GM12878 (cell line): ENCODE data around the gene UNC5CL. TPM values are rescaled to one million over a fixed set of nuclear protein-coding genes. Genes with fewer than 3 reads are reported as not detected.

Experiments
- ATAC-seq: fragments of 200-7000 bp; cut with Tn5 transposase; 3 replicates; pipeline ENCODE4 v1.9.1; 2020; ENCODE audit warnings: mild to moderate bottlenecking, moderate library complexity
- BruUV-seq: library from RNA; stranded (reverse); fragments of 400-500 nt; replicated peaks from 2 replicates; lab custom pipeline; 2021; lab: Mats Ljungman, UMichigan
- CTCF ChIA-PET: fragments of 300-600 bp; sonication (Branson Sonifier 250); formaldehyde crosslinking; extraction: SDS; loops from one replicate; lab custom pipeline; 2021; ENCODE audit warnings: inconsistent platforms; lab: Yijun Ruan, JAX
- POLR2A ChIA-PET: fragments of 350-600 bp; formaldehyde crosslinking; extraction: SDS; loops from one replicate; lab custom pipeline; 2021; ENCODE audit warnings: inconsistent platforms; lab: Charles Lee
- RAD21 ChIA-PET: fragments of 300-600 bp; sonication (Branson Sonifier 250); formaldehyde crosslinking; loops from one replicate; lab custom pipeline; 2023; ENCODE audit warnings: antibody characterized with exemption; ENCODE audit not compliant: unreplicated experiment; lab: Charles Lee
- SMC1A ChIA-PET: fragments of 300-600 bp; sonication (Branson Sonifier 250); formaldehyde crosslinking; loops from one replicate; lab custom pipeline; 2023; ENCODE audit not compliant: unreplicated experiment, uncharacterized antibody; lab: Charles Lee
- DNase-seq: peaks from one replicate; pipeline ENCODE4 v3.0.0-alpha.2; 2011; ENCODE audit warnings: low read depth, low spot score
- FAIRE-seq: peaks from 3 replicates; lab custom pipeline; 2011; peaks lifted over from hg19 to GRCh38; lab: Jason Lieb, UNC
- H2AFZ ChIP-seq: 2 replicates; pipeline ENCODE4 v1.6.0; 2011; ENCODE audit warnings: low read depth, low read length, control low read depth; ENCODE audit not compliant: control insufficient read depth
- H3K27ac ChIP-seq: 2 replicates; pipeline ENCODE4 v1.5.1; 2011; ENCODE audit warnings: control low read depth; ENCODE audit not compliant: control insufficient read depth, insufficient read depth
- H3K27me3 ChIP-seq, 2 experiments: replicated peaks in 1 of 2; 2 replicates each; pipeline versions ENCODE4 v1.6.0 to v1.6.1; 2011; ENCODE audit warnings: low read length in 1 of 2; ENCODE audit not compliant: control insufficient read depth in 2 of 2, insufficient read depth in 2 of 2
- H3K36me3 ChIP-seq, 2 experiments: 2 replicates each; pipeline ENCODE4 v1.5.1; 2011; ENCODE audit warnings: low read length in 1 of 2; ENCODE audit not compliant: control insufficient read depth in 2 of 2, insufficient read depth in 2 of 2
- H3K4me1 ChIP-seq: 2 replicates; pipeline ENCODE4 v1.6.1; 2011; ENCODE audit warnings: mild to moderate bottlenecking, low read length, moderate library complexity, mixed read lengths; ENCODE audit not compliant: control insufficient read depth, insufficient read depth
- H3K4me2 ChIP-seq: 2 replicates; pipeline ENCODE4 v1.6.0; 2011; ENCODE audit warnings: control low read depth; ENCODE audit not compliant: control insufficient read depth, insufficient read depth
- H3K4me3 ChIP-seq: fragments of 200-600 bp; sonication (generic); 2 replicates; pipeline ENCODE4 v1.5.1; 2016
- H3K79me2 ChIP-seq: 2 replicates; pipeline ENCODE4 v1.6.0; 2011; ENCODE audit warnings: low read length; ENCODE audit not compliant: control insufficient read depth, insufficient read depth
- H3K9ac ChIP-seq: 2 replicates; pipeline ENCODE4 v1.8.0; 2011; ENCODE audit warnings: low read length, control low read depth, mixed read lengths; ENCODE audit not compliant: control insufficient read depth, insufficient read depth
- H3K9me3 ChIP-seq: replicated peaks from 3 replicates; pipeline ENCODE4 v1.5.1; 2011; ENCODE audit warnings: mild to moderate bottlenecking, low read length; ENCODE audit not compliant: control insufficient read depth, insufficient read depth
- H4K20me1 ChIP-seq: 2 replicates; pipeline ENCODE4 v1.6.0; 2011; ENCODE audit not compliant: control insufficient read depth, insufficient read depth
- BCL3 ChIP-seq: IDR thresholded peaks from 2 replicates; pipeline ENCODE4 v1.6.1; 2011; ENCODE audit warnings: borderline replicate concordance, low read depth, mild to moderate bottlenecking, moderate library complexity, low read length; ENCODE audit not compliant: insufficient read depth, poor library complexity, severe bottlenecking
- CEBPZ ChIP-seq: fragments of 150-350 bp; IDR thresholded peaks from 2 replicates; pipeline ENCODE4 v1.6.1; 2016; ENCODE audit warnings: low read depth, low read length
- CHD2 ChIP-seq: IDR thresholded peaks from 2 replicates; pipeline ENCODE4 v1.6.1; 2011; ENCODE audit warnings: low read depth, low read length, improper control_type of control experiment, borderline replicate concordance
- ETV6 ChIP-seq, 2 experiments: fragments of 450-650 bp in 1 of 2; IDR thresholded peaks in 1 of 2; conservative IDR thresholded peaks in 1 of 2; 2 replicates each; pipeline ENCODE4 v1.6.1; 2014; ENCODE audit warnings: antibody characterized with exemption in 1 of 2, borderline replicate concordance in 1 of 2, low read depth in 1 of 2, mild to moderate bottlenecking in 1 of 2, moderate library complexity in 1 of 2
- FOXM1 ChIP-seq: IDR thresholded peaks from 2 replicates; pipeline ENCODE4 v1.6.1; 2012; ENCODE audit warnings: low read depth, mild to moderate bottlenecking, inconsistent platforms, low read length, moderate library complexity
- IKZF1 ChIP-seq: fragments of 450-650 bp; conservative IDR thresholded peaks from 2 replicates; pipeline ENCODE4 v1.6.1; 2017; ENCODE audit warnings: antibody characterized with exemption, mild to moderate bottlenecking
- NRF1 ChIP-seq: conservative IDR thresholded peaks from 2 replicates; pipeline ENCODE4 v1.6.1; 2011; ENCODE audit warnings: mild to moderate bottlenecking, low read depth, low read length, improper control_type of control experiment
- POLR2AphosphoS5 ChIP-seq: IDR thresholded peaks from 2 replicates; pipeline ENCODE4 v1.6.1; 2011; ENCODE audit warnings: mild to moderate bottlenecking, low read length, inconsistent platforms
- REST ChIP-seq: IDR thresholded peaks from 2 replicates; pipeline ENCODE4 v1.6.1; 2012; ENCODE audit warnings: mild to moderate bottlenecking, low read depth, low read length
- SMAD5 ChIP-seq: IDR thresholded peaks from 2 replicates; pipeline ENCODE4 v1.6.1; 2016; ENCODE audit warnings: antibody characterized with exemption, low read depth
- TCF3 ChIP-seq: IDR thresholded peaks from 2 replicates; pipeline ENCODE4 v1.6.1; 2012; ENCODE audit warnings: low read depth, mild to moderate bottlenecking, low read length, borderline replicate concordance; ENCODE audit not compliant: insufficient read depth
- ZNF24 ChIP-seq: fragments of 450-650 bp; IDR thresholded peaks from 2 replicates; pipeline ENCODE4 v1.6.1; 2017; ENCODE audit warnings: antibody characterized with exemption, mild to moderate bottlenecking
- WGBS: methylation state at CpG from one replicate; pipeline ENCODE4 v1.1.6; 2016; ENCODE audit warnings: low lambda C conversion rate; ENCODE audit not compliant: insufficient replicate concordance, insufficient coverage; ENCODE audit errors: missing lambda C conversion rate; 5-methylcytosine and 5-hydroxymethylcytosine counted together
- in situ Hi-C: fragments of 300-500 bp; cut with MboI; formaldehyde crosslinking; loops from 9 replicates; pipeline ENCODE4 v1.14.3; 2018; ENCODE audit warnings: mixed read lengths
- intact Hi-C: fragments of 100-400 bp; cut with micrococcal nuclease; formaldehyde crosslinking; loops from one replicate; pipeline ENCODE4 v1.14.2; 2022; ENCODE audit not compliant: unreplicated experiment
- polyA plus RNA-seq, 11 experiments: library from polyadenylated mRNA; depleted of rRNA in 4 of 11; unstranded in 6 of 11; stranded (reverse) in 5 of 11; fragments of >200 nt; fragmentation: Nextera tagmentation in 4 of 11; fragmentation: Illumina TruSeq in 1 of 11; extraction: Ambion mirVana in 4 of 11; extraction: Trizol in 1 of 11; gene quantifications; 1 replicate in 1 of 11; 2 replicates in 10 of 11; pipeline versions ENCODE4 v1.2.1 to v1.2.3, GENCODE V29; 2011 to 2016; ENCODE audit warnings: inconsistent platforms in 2 of 11, missing spikeins in 2 of 11, low read depth in 1 of 11
- total RNA-seq, 4 experiments: library from RNA; depleted of rRNA in 3 of 4; stranded (reverse); fragments of >200 nt in 3 of 4; fragmentation: Illumina TruSeq in 1 of 4; extraction: Trizol in 1 of 4; gene quantifications; 2 replicates each; pipeline versions ENCODE4 v1.2.1 to v1.2.3, GENCODE V29; 2013 to 2021

UNC5CL gene
- total and polyA plus RNA-seq, 10 of the 15 experiments (the other 5 are each of a cell fraction or from before 2014, with no cell fraction given), result 0.11 to 1.2 (median 0.46) TPM; not detected in 1

- no peak for FAIRE-seq
Observed at GRCh38 chr6:41078101-41078500, 39.1 kb upstream of the UNC5CL start.

More at GRCh38 chr6:41078101-41078500, 39.1 kb upstream of the UNC5CL start:
- ChIA-PET CTCF (no interaction called here), SMC1A (interaction anchor here (1.1 to 1.2 kb wide), 2 partner anchors 10 to 29 kb away, joined by 3 to 4 read pairs; no protein-coding TSS in a partner anchor), POLR2A (no interaction called here), RAD21 (interaction anchor here (0.6 kb wide), 1 partner anchor 14 kb away, joined by 3 read pairs; no protein-coding TSS in a partner anchor)
- 96% methylated on average over 3 of the region's 3 CpGs for WGBS
- Histone ChIP-seq H3K9me3 (no peaks in the 10 kb centered on the region), H4K20me1 (no peaks in the 10 kb centered on the region), H3K36me3 (peaks cover 4 to 12% of the 10 kb centered on the region in 2 experiments; a peak in 3 of 4 replicates), H3K9ac (no peak overlapping the region), H3K4me1 (peaks cover 5% of the 10 kb centered on the region; the same call in 1 of the 2 replicates), H2AFZ (no peak overlapping the region), H3K27me3 (no peaks in the 10 kb centered on the region), H3K4me2 (no peak overlapping the region; the same call in 1 of the 2 replicates), H3K79me2 (peaks cover 63% of the 10 kb centered on the region), H3K27ac (no peak overlapping the region), H3K4me3 (no peak overlapping the region)
- no peak for ATAC-seq
- DNase-seq, result no peak
- intact Hi-C loops, result loop anchor here (5.0 to 10.0 kb wide), 2 partner anchors 239 to 657 kb away; partner anchors contain the start of gene TFEB
- BruUV-seq, result no TSS peak
- TF ChIP-seq IKZF1 (no peak), REST (no peak), CEBPZ (no peak), BCL3 (no peak), NRF1 (no peak), ETV6 (conservative IDR thresholded peaks at IDR 0.05 in 1 of 2, IDR thresholded peaks at IDR 0.05 in 1 of 2; ENCODE audit: borderline replicate concordance in 1 of 2, low read depth in 1 of 2) (no peak), CHD2 (no peak), POLR2AphosphoS5 (no peak), FOXM1 (no peak), SMAD5 (no peak), ZNF24 (no peak), TCF3 (no peak)
- in situ Hi-C loops, result no loop called here
